ENCODE results near the gene GCG.

GRCh38 chr2:162138310-162138709, 13.7 kb downstream of the GCG start:
- no peak for TF ChIP-seq CTCF (IDR thresholded peaks at IDR 0.05)
- no peak for TF ChIP-seq POLR2A (IDR thresholded peaks at IDR 0.05)
